NT2/D1 (cell line): ENCODE results near the gene CENPV.

Experiments used
- SUZ12 ChIP-seq: IDR thresholded peaks from 2 replicates; pipeline ENCODE4 v1.6.1; 2011; ENCODE audit not compliant: insufficient read length, insufficient read depth; ENCODE audit errors: extremely low read depth
- ZNF274 ChIP-seq: IDR thresholded peaks from 2 replicates; pipeline ENCODE4 v1.6.1; 2011; ENCODE audit warnings: mild to moderate bottlenecking, low read depth, low read length

- TF ChIP-seq ZNF274 = no peak
- no peak for TF ChIP-seq SUZ12
These were observed 27.3 kb downstream of the CENPV start for GRCh38 chr17:16325964-16326363.
